ENCODE results near the gene TOX3.
A peak's percentile ranks its signal among the peaks of the same experiment; 100 is the strongest.

The TOX3 gene

DNA sequence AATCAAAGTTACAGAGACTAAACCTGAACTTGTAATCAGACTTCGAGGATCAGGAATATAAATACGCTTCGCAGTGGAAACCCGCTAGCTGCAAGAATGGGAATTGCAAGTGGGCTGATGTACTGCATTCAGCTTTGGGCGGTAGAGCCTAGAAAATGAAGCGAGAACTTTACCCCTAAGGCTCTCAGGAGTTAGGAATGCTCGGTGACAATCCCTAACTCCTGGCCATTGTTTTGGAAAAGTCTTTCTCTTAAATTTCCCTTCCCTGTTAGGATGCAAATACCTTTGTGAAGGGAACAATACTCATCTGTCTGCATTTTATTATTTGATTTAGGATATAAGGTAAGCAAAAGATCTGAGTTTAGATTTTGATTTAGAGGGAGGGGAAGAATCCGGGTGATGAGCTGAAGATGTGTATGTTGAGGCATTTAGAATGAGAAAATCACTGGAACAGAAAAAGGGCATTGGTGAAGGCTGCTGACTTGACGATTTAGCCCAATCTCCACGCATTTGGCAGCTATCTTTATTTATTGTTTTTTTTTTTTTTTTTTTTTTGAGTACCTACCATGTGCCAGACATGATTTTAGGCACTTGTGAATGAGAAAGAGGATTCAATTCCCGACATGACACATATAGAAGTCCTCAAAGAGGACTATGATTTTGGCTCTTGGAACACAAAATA, 2.2 kb upstream of the TOX3 start:
- H3K4me1 ChIP-seq (ENCODE audit: control insufficient read depth, insufficient read depth, low read length): peaks cover 46% of the 10 kb centered on the region
- no peaks in the 10 kb centered on the region for H3K36me3 ChIP-seq (ENCODE audit: control insufficient read depth, insufficient read depth, low read length)
- peaks cover 45% of the 10 kb centered on the region for H3K27me3 ChIP-seq (ENCODE audit: control insufficient read depth, insufficient read depth, low read length)
- peak overlapping the region; percentile 66; the same call in 1 of the 2 replicates for H3K4me3 ChIP-seq (ENCODE audit: low read depth, low read length)
- no peak overlapping the region for H3K9ac ChIP-seq (ENCODE audit: low read depth, low read length)
- H3K9me3 ChIP-seq (ENCODE audit: control insufficient read depth, insufficient read depth, low read length): no peaks in the 10 kb centered on the region
- H3K27ac ChIP-seq (ENCODE audit: low read depth, low read length): no peak overlapping the region

DNA sequence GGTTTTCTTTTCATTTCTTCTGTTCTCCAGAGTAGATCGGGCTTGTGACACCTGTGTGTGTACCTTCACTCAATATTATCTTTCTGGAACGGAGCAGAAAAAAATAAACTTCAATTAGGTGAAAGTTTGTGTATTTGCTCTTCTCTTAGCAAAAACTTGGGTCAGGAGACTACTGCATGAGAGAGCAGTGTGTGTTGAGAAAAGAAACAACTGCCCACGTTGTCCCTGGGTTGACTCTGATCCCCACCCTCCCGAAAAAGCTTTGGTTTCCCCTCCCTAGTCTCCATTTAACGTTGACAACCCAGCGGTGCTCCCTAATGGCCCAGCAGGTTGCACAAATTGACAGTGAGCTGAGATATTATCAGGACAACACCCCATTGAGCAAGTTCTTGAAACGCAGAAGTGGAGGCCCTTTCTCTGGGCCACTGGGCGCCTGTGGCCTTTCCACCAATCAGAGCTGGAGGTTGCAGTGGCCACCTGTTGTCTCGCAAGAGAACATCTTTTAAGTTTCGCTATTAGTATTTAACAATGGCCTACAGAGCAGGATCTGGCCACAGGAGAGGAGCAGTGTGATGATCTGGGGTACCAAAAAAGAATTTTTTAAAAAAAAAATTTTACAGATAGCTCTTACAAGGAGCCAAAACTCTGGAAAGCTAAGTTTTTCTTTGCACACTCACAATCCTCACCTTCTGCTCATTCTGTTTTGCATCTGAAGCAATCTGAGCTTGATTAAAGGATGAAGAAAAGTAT, 1.5 kb upstream of the TOX3 start:
- Histone ChIP-seq H3K4me3 (ENCODE audit: low read depth, low read length) (peak overlapping the region; percentile 66), H3K36me3 (ENCODE audit: control insufficient read depth, insufficient read depth, low read length) (no peaks in the 10 kb centered on the region), H3K27ac (ENCODE audit: low read depth, low read length) (no peak overlapping the region), H3K9me3 (ENCODE audit: control insufficient read depth, insufficient read depth, low read length) (no peaks in the 10 kb centered on the region), H3K4me1 (ENCODE audit: control insufficient read depth, insufficient read depth, low read length) (peaks cover 49% of the 10 kb centered on the region), H3K27me3 (ENCODE audit: control insufficient read depth, insufficient read depth, low read length) (peaks cover 45% of the 10 kb centered on the region), H3K9ac (ENCODE audit: low read depth, low read length) (no peak overlapping the region)

DNA sequence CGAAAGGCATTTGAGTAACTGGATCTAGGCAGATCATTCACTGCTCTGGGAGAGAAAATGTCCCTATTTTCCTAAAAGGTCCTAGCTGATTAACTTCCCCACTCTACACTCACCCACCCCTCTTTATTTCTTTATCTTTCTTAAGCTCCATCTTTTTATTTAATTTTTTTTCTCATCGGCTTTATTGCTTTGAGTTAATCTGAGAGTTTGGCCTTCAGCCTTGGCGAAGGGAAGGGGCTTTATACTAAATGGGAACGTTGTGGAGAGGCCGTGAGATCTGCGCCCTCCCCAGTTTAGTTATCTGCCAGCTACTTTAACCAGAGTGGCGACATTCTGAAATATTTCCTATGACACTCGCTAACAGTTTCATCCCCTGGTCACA, 882 bp upstream of the TOX3 start:
- Histone ChIP-seq H3K9ac (ENCODE audit: low read depth, low read length) (no peak overlapping the region), H3K36me3 (ENCODE audit: control insufficient read depth, insufficient read depth, low read length) (no peaks in the 10 kb centered on the region), H3K4me1 (ENCODE audit: control insufficient read depth, insufficient read depth, low read length) (peaks cover 47% of the 10 kb centered on the region), H3K4me3 (ENCODE audit: low read depth, low read length) (peak overlapping the region; percentile 66), H3K27me3 (ENCODE audit: control insufficient read depth, insufficient read depth, low read length) (peaks cover 45% of the 10 kb centered on the region), H3K27ac (ENCODE audit: low read depth, low read length) (no peak overlapping the region), H3K9me3 (ENCODE audit: control insufficient read depth, insufficient read depth, low read length) (no peaks in the 10 kb centered on the region)

DNA sequence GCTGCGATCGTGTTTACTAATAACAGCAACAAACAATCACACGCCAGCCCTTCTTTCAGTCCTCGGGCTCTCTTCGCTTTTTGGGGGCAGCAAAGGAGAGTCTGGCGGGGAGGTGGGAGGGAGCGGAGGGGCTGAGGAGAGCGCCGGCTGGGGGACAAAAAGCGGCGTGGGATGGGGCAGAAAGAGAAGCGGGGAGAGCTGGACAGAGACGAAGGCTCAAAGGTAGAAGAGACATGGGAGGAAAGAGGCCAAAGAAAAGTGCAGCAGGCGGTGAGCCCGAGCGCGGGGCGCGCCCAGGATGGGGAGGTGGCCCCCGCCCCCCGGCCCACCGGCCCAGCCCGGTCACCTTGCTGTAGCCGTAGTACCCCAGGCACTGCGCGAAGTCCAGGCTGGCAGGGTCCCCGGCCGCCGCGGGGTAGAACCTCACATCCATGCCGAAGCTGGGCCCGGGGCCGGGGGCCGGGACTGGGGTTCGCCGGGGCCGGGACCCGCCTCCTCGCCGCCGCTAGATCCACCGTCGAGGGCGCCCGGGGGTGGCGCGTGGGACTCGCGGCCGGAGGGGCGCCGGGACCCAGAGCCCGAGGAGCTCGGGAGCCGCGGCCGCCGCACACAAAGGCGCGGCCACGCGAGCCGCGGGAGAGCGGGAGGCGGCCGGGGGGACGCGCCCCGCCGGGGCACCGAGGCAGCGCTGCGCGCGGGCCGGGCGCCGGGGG, 496 bp downstream of the TOX3 start:
- Histone ChIP-seq H3K4me1 (ENCODE audit: control insufficient read depth, insufficient read depth, low read length) (peaks cover 47% of the 10 kb centered on the region), H3K4me3 (ENCODE audit: low read depth, low read length) (peak overlapping the region; percentile 80), H3K9me3 (ENCODE audit: control insufficient read depth, insufficient read depth, low read length) (no peaks in the 10 kb centered on the region), H3K9ac (ENCODE audit: low read depth, low read length) (peak overlapping the region; percentile 60), H3K27me3 (ENCODE audit: control insufficient read depth, insufficient read depth, low read length) (peaks cover 38% of the 10 kb centered on the region), H3K36me3 (ENCODE audit: control insufficient read depth, insufficient read depth, low read length) (peaks cover 4% of the 10 kb centered on the region; the same call in 1 of the 2 replicates), H3K27ac (ENCODE audit: low read depth, low read length) (no peak overlapping the region)

DNA sequence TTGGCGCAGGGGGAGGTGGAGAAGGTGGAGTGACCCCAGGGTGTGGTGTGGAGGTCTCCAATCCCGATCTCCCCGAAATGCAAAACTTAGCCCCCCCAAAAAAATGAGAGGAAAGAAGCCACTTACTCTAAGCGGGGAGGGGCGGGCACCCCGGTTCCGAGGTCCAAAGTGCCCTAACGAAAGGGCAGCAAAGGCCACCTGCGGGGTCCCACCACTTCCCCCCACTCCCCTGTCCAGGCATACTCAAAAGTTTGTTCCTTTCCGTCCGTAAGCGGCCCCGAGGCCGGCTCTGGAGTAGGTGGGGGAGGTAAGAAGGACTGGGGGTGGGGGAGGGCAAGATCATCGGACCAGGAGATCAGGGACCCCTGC, 1.1 kb downstream of the TOX3 start:
- Histone ChIP-seq H3K4me1 (ENCODE audit: control insufficient read depth, insufficient read depth, low read length) (peaks cover 47% of the 10 kb centered on the region), H3K9ac (ENCODE audit: low read depth, low read length) (peak overlapping the region; percentile 45; the same call in 1 of the 2 replicates), H3K36me3 (ENCODE audit: control insufficient read depth, insufficient read depth, low read length) (peaks cover 4% of the 10 kb centered on the region; the same call in 1 of the 2 replicates), H3K27ac (ENCODE audit: low read depth, low read length) (no peak overlapping the region), H3K27me3 (ENCODE audit: control insufficient read depth, insufficient read depth, low read length) (peaks cover 33% of the 10 kb centered on the region), H3K9me3 (ENCODE audit: control insufficient read depth, insufficient read depth, low read length) (no peaks in the 10 kb centered on the region), H3K4me3 (ENCODE audit: low read depth, low read length) (peak overlapping the region; percentile 80)

DNA sequence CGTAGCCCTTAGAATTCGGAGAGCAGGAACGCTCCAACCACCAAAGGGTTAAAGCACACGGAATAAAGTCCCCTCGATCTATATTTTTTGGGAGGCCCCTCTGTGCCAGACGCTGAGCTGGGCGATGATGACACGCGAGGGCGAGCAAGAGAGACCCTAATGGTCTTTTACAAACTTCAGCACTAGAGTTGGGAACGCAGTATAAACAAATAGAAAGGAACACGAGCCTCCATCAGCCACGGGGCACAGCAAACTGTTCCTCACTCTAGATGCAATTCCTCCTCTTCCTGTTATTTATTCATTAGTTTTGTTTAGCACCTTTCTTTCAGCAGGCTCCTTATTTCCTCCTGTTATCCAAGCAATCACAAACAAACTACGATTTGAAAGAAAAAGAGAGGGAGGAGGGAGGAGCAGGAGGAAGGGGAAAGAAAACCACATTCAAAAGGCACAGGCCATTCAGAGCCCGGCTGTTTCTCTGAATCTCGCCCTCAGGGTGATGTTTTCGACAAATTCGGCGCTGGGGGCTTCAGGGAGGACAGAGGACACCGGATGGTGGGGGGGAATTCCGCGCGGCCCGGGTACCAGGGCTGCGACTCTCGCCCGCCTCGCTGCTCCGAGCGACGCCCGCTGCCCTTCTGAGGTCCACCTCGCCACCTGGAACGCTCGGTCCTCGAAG, 1.6 kb downstream of the TOX3 start:
- H3K27me3 ChIP-seq (ENCODE audit: control insufficient read depth, insufficient read depth, low read length): peaks cover 27% of the 10 kb centered on the region
- no peak overlapping the region for H3K27ac ChIP-seq (ENCODE audit: low read depth, low read length)
- peak overlapping the region; percentile 80 for H3K4me3 ChIP-seq (ENCODE audit: low read depth, low read length)
- H3K9me3 ChIP-seq (ENCODE audit: control insufficient read depth, insufficient read depth, low read length): no peaks in the 10 kb centered on the region
- peak overlapping the region; percentile 45; the same call in 1 of the 2 replicates for H3K9ac ChIP-seq (ENCODE audit: low read depth, low read length)
- peaks cover 5% of the 10 kb centered on the region; the same call in 1 of the 2 replicates for H3K36me3 ChIP-seq (ENCODE audit: control insufficient read depth, insufficient read depth, low read length)
- peaks cover 47% of the 10 kb centered on the region for H3K4me1 ChIP-seq (ENCODE audit: control insufficient read depth, insufficient read depth, low read length)

DNA sequence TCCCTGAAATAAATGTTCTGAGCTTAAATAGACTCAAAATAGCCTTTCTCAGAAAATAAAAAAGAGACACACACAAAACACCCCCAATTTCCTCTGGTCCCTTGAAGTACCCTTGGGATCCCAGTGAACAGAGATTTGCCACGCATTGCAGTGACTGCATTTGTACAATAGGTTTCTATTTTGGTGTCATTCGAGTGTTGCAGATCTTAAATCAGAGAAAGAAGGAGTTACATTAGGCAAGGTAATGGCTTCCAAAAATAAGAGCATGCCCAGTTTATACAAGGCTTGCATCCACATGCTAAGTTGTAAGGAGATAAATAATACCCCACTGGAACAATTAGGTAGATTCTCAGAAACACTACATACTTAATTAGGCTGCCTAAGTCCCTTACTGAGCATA, 2.2 kb downstream of the TOX3 start:
- Histone ChIP-seq H3K36me3 (ENCODE audit: control insufficient read depth, insufficient read depth, low read length) (peaks cover 7% of the 10 kb centered on the region), H3K9ac (ENCODE audit: low read depth, low read length) (no peak overlapping the region), H3K4me3 (ENCODE audit: low read depth, low read length) (peak overlapping the region; percentile 80), H3K4me1 (ENCODE audit: control insufficient read depth, insufficient read depth, low read length) (peaks cover 45% of the 10 kb centered on the region), H3K9me3 (ENCODE audit: control insufficient read depth, insufficient read depth, low read length) (no peaks in the 10 kb centered on the region), H3K27me3 (ENCODE audit: control insufficient read depth, insufficient read depth, low read length) (peaks cover 21% of the 10 kb centered on the region), H3K27ac (ENCODE audit: low read depth, low read length) (no peak overlapping the region)

DNA sequence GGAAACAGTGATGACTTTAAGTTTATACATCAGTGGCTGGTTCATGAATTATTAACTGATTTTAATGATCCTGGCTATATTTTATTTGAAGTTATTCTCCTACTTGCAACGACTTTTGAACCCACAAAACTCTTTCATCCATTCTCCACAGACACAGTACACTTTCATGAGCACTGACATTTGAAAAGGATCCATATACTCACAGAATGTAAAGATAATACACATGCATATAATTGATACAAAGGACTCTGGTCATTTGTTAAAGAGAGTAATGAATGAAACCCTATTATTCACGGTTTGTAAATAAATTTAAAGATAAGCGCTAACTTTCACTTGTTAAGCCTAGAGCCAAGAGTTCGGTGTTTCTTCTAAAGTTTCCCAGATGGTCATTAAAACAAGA, 3.3 kb downstream of the TOX3 start:
- peaks cover 40% of the 10 kb centered on the region for H3K4me1 ChIP-seq (ENCODE audit: control insufficient read depth, insufficient read depth, low read length)
- H3K27me3 ChIP-seq (ENCODE audit: control insufficient read depth, insufficient read depth, low read length): peaks cover 17% of the 10 kb centered on the region
- no peak overlapping the region for H3K27ac ChIP-seq (ENCODE audit: low read depth, low read length)
- no peak overlapping the region for H3K9ac ChIP-seq (ENCODE audit: low read depth, low read length)
- peaks cover 14% of the 10 kb centered on the region for H3K36me3 ChIP-seq (ENCODE audit: control insufficient read depth, insufficient read depth, low read length)
- no peaks in the 10 kb centered on the region for H3K9me3 ChIP-seq (ENCODE audit: control insufficient read depth, insufficient read depth, low read length)
- H3K4me3 ChIP-seq (ENCODE audit: low read depth, low read length): peak overlapping the region; percentile 10

DNA sequence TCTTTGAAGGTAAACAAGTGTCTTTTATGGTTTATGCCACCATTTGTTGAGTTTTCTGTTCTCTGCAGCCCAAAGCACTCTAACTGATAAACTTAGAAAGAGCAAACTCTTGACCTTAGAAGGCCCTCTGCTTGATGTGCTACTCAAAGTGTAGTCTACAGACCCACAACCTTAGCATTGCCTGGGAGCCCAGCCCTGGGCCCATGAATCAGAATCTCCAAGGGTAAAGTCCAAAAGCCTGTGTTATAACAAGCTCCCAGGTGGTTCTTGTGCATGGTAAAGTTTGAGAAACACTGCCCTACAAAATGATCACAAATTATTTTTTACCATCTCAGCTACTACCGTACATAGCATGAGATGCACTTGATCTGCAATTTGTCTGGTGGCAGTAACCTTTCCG, 6.0 kb downstream of the TOX3 start:
- Histone ChIP-seq H3K36me3 (ENCODE audit: control insufficient read depth, insufficient read depth, low read length) (peaks cover 17% of the 10 kb centered on the region), H3K4me1 (ENCODE audit: control insufficient read depth, insufficient read depth, low read length) (peaks cover 27% of the 10 kb centered on the region)

DNA sequence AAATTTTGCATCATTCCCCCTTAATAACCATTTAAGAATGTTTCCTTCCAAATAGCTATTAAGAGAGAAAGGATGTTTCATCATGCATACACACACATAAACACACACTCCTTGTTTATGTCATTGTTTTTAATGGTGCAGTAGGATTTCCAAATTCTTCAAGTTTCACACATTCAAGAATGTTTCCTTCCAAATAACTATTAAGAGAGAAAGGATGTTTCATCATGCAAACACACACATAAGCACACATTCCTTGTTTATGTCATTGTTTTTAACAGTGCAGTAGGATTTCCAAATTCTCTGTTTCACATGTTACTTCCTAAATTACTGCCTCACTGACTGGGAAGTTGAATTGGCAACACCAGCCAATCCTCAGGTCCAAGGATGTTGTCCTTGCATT, 7.8 kb downstream of the TOX3 start:
- peaks cover 22% of the 10 kb centered on the region for H3K4me1 ChIP-seq (ENCODE audit: control insufficient read depth, insufficient read depth, low read length)
- peaks cover 17% of the 10 kb centered on the region for H3K36me3 ChIP-seq (ENCODE audit: control insufficient read depth, insufficient read depth, low read length)
- no peak overlapping the region for H3K27ac ChIP-seq (ENCODE audit: low read depth, low read length)
- H3K9ac ChIP-seq (ENCODE audit: low read depth, low read length): no peak overlapping the region
- no peaks in the 10 kb centered on the region for H3K9me3 ChIP-seq (ENCODE audit: control insufficient read depth, insufficient read depth, low read length)
- no peak overlapping the region for H3K4me3 ChIP-seq (ENCODE audit: low read depth, low read length)
- H3K27me3 ChIP-seq (ENCODE audit: control insufficient read depth, insufficient read depth, low read length): no peaks in the 10 kb centered on the region; the same call in 1 of the 2 replicates

More for the DNA sequence above, 6.0 kb downstream of the TOX3 start:
- peaks cover 3% of the 10 kb centered on the region; the same call in 1 of the 2 replicates for H3K27me3 ChIP-seq (ENCODE audit: control insufficient read depth, insufficient read depth, low read length)
- no peak overlapping the region for H3K9ac ChIP-seq (ENCODE audit: low read depth, low read length)
- H3K9me3 ChIP-seq (ENCODE audit: control insufficient read depth, insufficient read depth, low read length): no peaks in the 10 kb centered on the region
- H3K4me3 ChIP-seq (ENCODE audit: low read depth, low read length): no peak overlapping the region
- H3K27ac ChIP-seq (ENCODE audit: low read depth, low read length): no peak overlapping the region
